Liver (tissue), 9 donors: Measurements from ENCODE around the gene CNKSR1. TPM values are rescaled to one million over a fixed set of nuclear protein-coding genes. Genes with fewer than 3 reads are reported as not detected.

Experiments
- DNase-seq: peaks from one replicate; pipeline ENCODE4 v3.0.0-alpha.2; 2017; ENCODE audit warnings: low spot score
- H3K27ac ChIP-seq, 2 donors: one replicate each; pipeline ENCODE4 v1.7.0; 2013; ENCODE audit warnings: inconsistent platforms in 2 of 2, low read length in 2 of 2, control low read depth in 1 of 2, low read depth in 1 of 2, mild to moderate bottlenecking in 1 of 2
- H3K27me3 ChIP-seq, 4 donors: one replicate each; pipeline versions ENCODE4 v1.6.1 to v1.7.0; 2013; ENCODE audit warnings: low read length in 3 of 4, inconsistent platforms in 1 of 4, mild to moderate bottlenecking in 1 of 4, moderate library complexity in 1 of 4; ENCODE audit not compliant: control insufficient read depth in 4 of 4, insufficient read depth in 4 of 4
- H3K36me3 ChIP-seq, 4 donors: one replicate each; pipeline versions ENCODE4 v1.6.1 to v1.7.0; 2013; ENCODE audit warnings: low read length in 3 of 4, mild to moderate bottlenecking in 3 of 4, low read depth in 1 of 4, moderate library complexity in 1 of 4; ENCODE audit not compliant: control insufficient read depth in 4 of 4, insufficient read depth in 3 of 4
- H3K4me1 ChIP-seq, 4 donors: one replicate each; pipeline versions ENCODE4 v1.6.1 to v1.7.0; 2013; ENCODE audit warnings: low read length in 3 of 4, mild to moderate bottlenecking in 3 of 4, moderate library complexity in 1 of 4; ENCODE audit not compliant: control insufficient read depth in 4 of 4, insufficient read depth in 4 of 4
- H3K4me3 ChIP-seq, 3 donors: one replicate each; pipeline versions ENCODE4 v1.6.1 to v1.7.0; 2013; ENCODE audit warnings: low read length in 3 of 3, control low read depth in 1 of 3, low read depth in 1 of 3, mild to moderate bottlenecking in 1 of 3
- H3K9ac ChIP-seq, 2 donors: one replicate each; pipeline ENCODE4 v1.7.0; 2013; ENCODE audit warnings: low read length in 2 of 2, mild to moderate bottlenecking in 2 of 2, moderate library complexity in 2 of 2, control low read depth in 1 of 2, low read depth in 1 of 2
- H3K9me3 ChIP-seq, 4 donors: one replicate each; pipeline versions ENCODE4 v1.6.1 to v1.7.0; 2013; ENCODE audit warnings: low read length in 3 of 4; ENCODE audit not compliant: control insufficient read depth in 4 of 4
- ATF3 ChIP-seq: IDR thresholded peaks from 2 replicates; pipeline ENCODE4 v1.6.1; 2016; ENCODE audit warnings: antibody characterized with exemption
- EGR1 ChIP-seq, 2 donors: IDR thresholded peaks; 2 replicates each; pipeline ENCODE4 v1.6.1; 2016 to 2018; ENCODE audit warnings: antibody characterized with exemption in 2 of 2, low read depth in 2 of 2
- FOXA1 ChIP-seq: IDR thresholded peaks from 2 replicates; pipeline ENCODE4 v1.6.1; 2016; ENCODE audit warnings: antibody characterized with exemption
- FOXA2 ChIP-seq: IDR thresholded peaks from 2 replicates; pipeline ENCODE4 v1.6.1; 2016; ENCODE audit warnings: antibody characterized with exemption
- GABPA ChIP-seq, 2 donors: IDR thresholded peaks in 1 of 2; conservative IDR thresholded peaks in 1 of 2; 2 replicates each; pipeline ENCODE4 v1.6.1; 2016; ENCODE audit warnings: antibody characterized with exemption in 2 of 2, mild to moderate bottlenecking in 1 of 2, moderate library complexity in 1 of 2
- HNF4A ChIP-seq, 2 donors: conservative IDR thresholded peaks; 2 replicates each; pipeline ENCODE4 v1.6.1; 2016; ENCODE audit warnings: antibody characterized with exemption in 2 of 2, mild to moderate bottlenecking in 2 of 2
- HNF4G ChIP-seq: IDR thresholded peaks from 2 replicates; pipeline ENCODE4 v1.6.1; 2016; ENCODE audit warnings: antibody characterized with exemption
- JUND ChIP-seq, 2 donors: IDR thresholded peaks; 2 replicates each; pipeline ENCODE4 v1.6.1; 2016; ENCODE audit warnings: antibody characterized with exemption in 2 of 2
- NR2F2 ChIP-seq: IDR thresholded peaks from 2 replicates; pipeline ENCODE4 v1.6.1; 2016; ENCODE audit warnings: antibody characterized with exemption
- RAD21 ChIP-seq, 2 donors: IDR thresholded peaks; 2 replicates each; pipeline ENCODE4 v1.6.1; 2016; ENCODE audit warnings: antibody characterized with exemption in 2 of 2, mild to moderate bottlenecking in 2 of 2
- RXRA ChIP-seq, 2 donors: IDR thresholded peaks; 2 replicates each; pipeline ENCODE4 v1.6.1; 2017 to 2018; ENCODE audit warnings: antibody characterized with exemption in 2 of 2, mild to moderate bottlenecking in 1 of 2
- SP1 ChIP-seq: IDR thresholded peaks from 2 replicates; pipeline ENCODE4 v1.6.1; 2018; ENCODE audit warnings: antibody characterized with exemption, mild to moderate bottlenecking
- TAF1 ChIP-seq: conservative IDR thresholded peaks from 2 replicates; pipeline ENCODE4 v1.6.1; 2016; ENCODE audit warnings: antibody characterized with exemption, mild to moderate bottlenecking
- ZBTB33 ChIP-seq: IDR thresholded peaks from 2 replicates; pipeline ENCODE4 v1.6.1; 2016; ENCODE audit warnings: antibody characterized with exemption
- WGBS: extraction: QIAGEN DNeasy Blood & Tissue Kit; methylation state at CpG from one replicate; pipeline ENCODE4 v1.1.7; 2013; 5-methylcytosine and 5-hydroxymethylcytosine counted together
- polyA plus RNA-seq, 2 donors: library from polyadenylated mRNA; stranded (reverse) in 1 of 2; unstranded in 1 of 2; fragments of 200-250 nt in 1 of 2; fragments of >200 nt in 1 of 2; fragmentation: Nextera tagmentation in 1 of 2; extraction: Ambion mirVana in 1 of 2; gene quantifications; one replicate each; pipeline versions ENCODE4 v1.2.1 to v1.2.3, GENCODE V29; 2013 to 2015
- total RNA-seq, 2 donors: library from RNA; depleted of rRNA; stranded (reverse); fragments of >200 nt; gene quantifications; one replicate each; pipeline ENCODE4 v1.2.3, GENCODE V29; 2014
- TF ChIP-seq, protein P1 (sequence below): fragments of 150-350 bp; IDR thresholded peaks from 2 replicates; pipeline ENCODE4 v1.5.1; 2017; ENCODE audit warnings: improper control_type of control experiment, low read depth, low read length; ENCODE audit not compliant: missing input control
- TF ChIP-seq, protein P2 (sequence below): IDR thresholded peaks from 2 replicates; pipeline ENCODE4 v1.6.1; 2016; ENCODE audit warnings: antibody characterized with exemption, mild to moderate bottlenecking
- TF ChIP-seq, protein P3 (sequence below): IDR thresholded peaks from 2 replicates; pipeline ENCODE4 v1.6.1; 2016; ENCODE audit warnings: antibody characterized with exemption
- donor health status: healthy.
- donor health status: healthy.
- donor health status: healthy.
- donor health status: healthy.
- donor health status: healthy.

The CNKSR1 gene
- total and polyA plus RNA-seq, 4 donors, result 0.48 to 2.2 (median 0.87) TPM

DNA sequence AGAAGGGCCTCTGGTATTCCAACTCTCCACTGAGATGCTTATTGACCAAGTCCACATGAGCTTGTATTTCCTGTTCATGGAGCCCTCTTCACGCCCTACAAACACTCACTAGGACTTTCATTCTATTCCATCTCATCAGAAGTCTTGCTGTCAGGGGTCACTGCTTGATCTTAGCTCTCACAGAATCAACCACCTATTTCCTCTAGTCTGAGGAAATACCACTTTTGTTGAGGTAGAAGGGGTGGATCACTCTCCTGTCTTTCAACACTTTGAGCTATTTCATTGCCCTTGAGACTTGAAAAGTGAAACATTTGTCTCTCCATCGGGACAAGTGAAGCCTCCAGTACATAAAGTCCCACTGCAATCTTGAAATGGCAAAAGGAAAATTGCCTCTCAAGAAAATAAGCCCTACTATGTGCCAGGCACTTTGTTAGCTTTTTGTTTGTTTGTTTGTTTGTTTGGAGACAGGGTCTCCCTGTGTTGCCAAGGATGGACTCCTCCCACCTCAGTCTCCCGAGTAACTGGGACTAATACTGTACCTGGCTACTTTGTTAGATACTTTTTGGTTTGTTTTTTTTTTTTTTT lies 38.2 kb upstream of the CNKSR1 start:
- H3K9ac ChIP-seq, result no peak overlapping the region
- TF ChIP-seq, protein P1, sequence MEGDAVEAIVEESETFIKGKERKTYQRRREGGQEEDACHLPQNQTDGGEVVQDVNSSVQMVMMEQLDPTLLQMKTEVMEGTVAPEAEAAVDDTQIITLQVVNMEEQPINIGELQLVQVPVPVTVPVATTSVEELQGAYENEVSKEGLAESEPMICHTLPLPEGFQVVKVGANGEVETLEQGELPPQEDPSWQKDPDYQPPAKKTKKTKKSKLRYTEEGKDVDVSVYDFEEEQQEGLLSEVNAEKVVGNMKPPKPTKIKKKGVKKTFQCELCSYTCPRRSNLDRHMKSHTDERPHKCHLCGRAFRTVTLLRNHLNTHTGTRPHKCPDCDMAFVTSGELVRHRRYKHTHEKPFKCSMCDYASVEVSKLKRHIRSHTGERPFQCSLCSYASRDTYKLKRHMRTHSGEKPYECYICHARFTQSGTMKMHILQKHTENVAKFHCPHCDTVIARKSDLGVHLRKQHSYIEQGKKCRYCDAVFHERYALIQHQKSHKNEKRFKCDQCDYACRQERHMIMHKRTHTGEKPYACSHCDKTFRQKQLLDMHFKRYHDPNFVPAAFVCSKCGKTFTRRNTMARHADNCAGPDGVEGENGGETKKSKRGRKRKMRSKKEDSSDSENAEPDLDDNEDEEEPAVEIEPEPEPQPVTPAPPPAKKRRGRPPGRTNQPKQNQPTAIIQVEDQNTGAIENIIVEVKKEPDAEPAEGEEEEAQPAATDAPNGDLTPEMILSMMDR, result no peak
- TF ChIP-seq RAD21 (IDR thresholded peaks at IDR 0.05) (no peak), ZBTB33 (no peak), HNF4A (conservative IDR thresholded peaks at IDR 0.05) (no peak), EGR1 (IDR thresholded peaks at IDR 0.05; ENCODE audit: low read depth in 2 of 2) (no peak), SP1 (no peak), RXRA (IDR thresholded peaks at IDR 0.05) (no peak), GABPA (IDR thresholded peaks at IDR 0.05 in 1 of 2, conservative IDR thresholded peaks at IDR 0.05 in 1 of 2) (no peak), ATF3 (no peak), TAF1 (no peak), JUND (IDR thresholded peaks at IDR 0.05) (no peak), HNF4G (no peak), NR2F2 (no peak)
- TF ChIP-seq, protein P2, sequence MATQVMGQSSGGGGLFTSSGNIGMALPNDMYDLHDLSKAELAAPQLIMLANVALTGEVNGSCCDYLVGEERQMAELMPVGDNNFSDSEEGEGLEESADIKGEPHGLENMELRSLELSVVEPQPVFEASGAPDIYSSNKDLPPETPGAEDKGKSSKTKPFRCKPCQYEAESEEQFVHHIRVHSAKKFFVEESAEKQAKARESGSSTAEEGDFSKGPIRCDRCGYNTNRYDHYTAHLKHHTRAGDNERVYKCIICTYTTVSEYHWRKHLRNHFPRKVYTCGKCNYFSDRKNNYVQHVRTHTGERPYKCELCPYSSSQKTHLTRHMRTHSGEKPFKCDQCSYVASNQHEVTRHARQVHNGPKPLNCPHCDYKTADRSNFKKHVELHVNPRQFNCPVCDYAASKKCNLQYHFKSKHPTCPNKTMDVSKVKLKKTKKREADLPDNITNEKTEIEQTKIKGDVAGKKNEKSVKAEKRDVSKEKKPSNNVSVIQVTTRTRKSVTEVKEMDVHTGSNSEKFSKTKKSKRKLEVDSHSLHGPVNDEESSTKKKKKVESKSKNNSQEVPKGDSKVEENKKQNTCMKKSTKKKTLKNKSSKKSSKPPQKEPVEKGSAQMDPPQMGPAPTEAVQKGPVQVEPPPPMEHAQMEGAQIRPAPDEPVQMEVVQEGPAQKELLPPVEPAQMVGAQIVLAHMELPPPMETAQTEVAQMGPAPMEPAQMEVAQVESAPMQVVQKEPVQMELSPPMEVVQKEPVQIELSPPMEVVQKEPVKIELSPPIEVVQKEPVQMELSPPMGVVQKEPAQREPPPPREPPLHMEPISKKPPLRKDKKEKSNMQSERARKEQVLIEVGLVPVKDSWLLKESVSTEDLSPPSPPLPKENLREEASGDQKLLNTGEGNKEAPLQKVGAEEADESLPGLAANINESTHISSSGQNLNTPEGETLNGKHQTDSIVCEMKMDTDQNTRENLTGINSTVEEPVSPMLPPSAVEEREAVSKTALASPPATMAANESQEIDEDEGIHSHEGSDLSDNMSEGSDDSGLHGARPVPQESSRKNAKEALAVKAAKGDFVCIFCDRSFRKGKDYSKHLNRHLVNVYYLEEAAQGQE, result no peak
- no peak overlapping the region for H3K4me3 ChIP-seq
- H3K9me3 ChIP-seq, result no peaks in the 10 kb centered on the region
- DNase-seq, result no peak
- no peak overlapping the region for H3K27ac ChIP-seq
- H3K4me1 ChIP-seq, result peaks cover 0 to 6% (median 2%) of the 10 kb centered on the region in 4 donors
- WGBS, result 75% methylated on average over 3 of the region's 3 CpGs
- H3K27me3 ChIP-seq, result no peaks in the 10 kb centered on the region
- H3K36me3 ChIP-seq, result no peaks in the 10 kb centered on the region

DNA sequence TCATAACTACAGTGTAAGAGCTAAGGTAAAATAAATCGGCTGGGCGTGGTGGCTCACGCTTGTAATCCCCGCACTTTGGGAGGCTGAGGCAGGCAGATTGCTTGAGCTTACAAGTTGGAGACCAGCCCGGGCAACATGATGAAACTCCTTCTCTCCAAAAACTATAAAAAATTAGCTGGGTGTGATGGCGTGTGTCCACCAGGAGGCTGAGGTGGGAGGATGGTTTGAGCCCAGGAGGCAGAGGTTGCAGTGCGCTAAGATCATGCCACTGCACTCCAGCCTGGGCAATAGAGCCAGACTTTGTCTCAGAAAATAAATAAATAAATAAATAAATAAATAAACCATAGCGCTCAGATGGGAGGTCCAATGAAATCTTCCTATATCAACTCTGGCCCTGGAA lies 35.1 kb upstream of the CNKSR1 start:
- Histone ChIP-seq H3K4me1 (no peaks in the 10 kb centered on the region), H3K9ac (no peak overlapping the region), H3K27me3 (no peaks in the 10 kb centered on the region), H3K27ac (no peak overlapping the region), H3K9me3 (no peaks in the 10 kb centered on the region), H3K36me3 (no peaks in the 10 kb centered on the region), H3K4me3 (no peak overlapping the region)
- 90% methylated on average over 8 of the region's 8 CpGs for WGBS
- DNase-seq, result no peak
- no peak for TF ChIP-seq NR2F2
- TF ChIP-seq ZBTB33, result no peak
- TF ChIP-seq JUND (IDR thresholded peaks at IDR 0.05), result no peak
- no peak for TF ChIP-seq HNF4A (conservative IDR thresholded peaks at IDR 0.05)
- TF ChIP-seq FOXA1, result no peak
- TF ChIP-seq ATF3, result no peak
- no peak for TF ChIP-seq SP1
- TF ChIP-seq GABPA (IDR thresholded peaks at IDR 0.05 in 1 of 2, conservative IDR thresholded peaks at IDR 0.05 in 1 of 2), result no peak
- TF ChIP-seq, protein P3, sequence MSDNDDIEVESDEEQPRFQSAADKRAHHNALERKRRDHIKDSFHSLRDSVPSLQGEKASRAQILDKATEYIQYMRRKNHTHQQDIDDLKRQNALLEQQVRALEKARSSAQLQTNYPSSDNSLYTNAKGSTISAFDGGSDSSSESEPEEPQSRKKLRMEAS, result no peak
- TF ChIP-seq HNF4G, result no peak
- TF ChIP-seq, protein P2, result no peak
- TF ChIP-seq EGR1 (IDR thresholded peaks at IDR 0.05; ENCODE audit: low read depth in 2 of 2), result no peak
- TF ChIP-seq FOXA2, result no peak
